Skeletal muscle satellite cell (primary cell): ENCODE results near the gene RASGRF2.

ENCODE experiments used
- H3K27me3 ChIP-seq: 2 replicates; pipeline ENCODE4 v1.7.0; 2013; ENCODE audit warnings: low read length; ENCODE audit not compliant: control insufficient read depth, insufficient read depth
- H3K36me3 ChIP-seq: 2 replicates; pipeline ENCODE4 v1.7.0; 2013; ENCODE audit warnings: mild to moderate bottlenecking, control low read depth, low read length; ENCODE audit not compliant: insufficient read depth
- H3K4me1 ChIP-seq: 2 replicates; pipeline ENCODE4 v1.7.0; 2013; ENCODE audit warnings: low read length; ENCODE audit not compliant: control insufficient read depth, insufficient read depth
- H3K4me2 ChIP-seq: 2 replicates; pipeline ENCODE4 v1.7.0; 2013; ENCODE audit warnings: mild to moderate bottlenecking, low read length
- H3K4me3 ChIP-seq: 2 replicates; pipeline ENCODE4 v1.7.0; 2013; ENCODE audit warnings: low read length
- H3K9ac ChIP-seq: 2 replicates; pipeline ENCODE4 v1.7.0; 2013; ENCODE audit warnings: mild to moderate bottlenecking, low read depth, low read length, moderate library complexity
- H3K9me3 ChIP-seq: replicated peaks from 2 replicates; pipeline ENCODE4 v1.7.0; 2013; ENCODE audit warnings: mild to moderate bottlenecking, control low read depth, low read length

Gene RASGRF2

DNA sequence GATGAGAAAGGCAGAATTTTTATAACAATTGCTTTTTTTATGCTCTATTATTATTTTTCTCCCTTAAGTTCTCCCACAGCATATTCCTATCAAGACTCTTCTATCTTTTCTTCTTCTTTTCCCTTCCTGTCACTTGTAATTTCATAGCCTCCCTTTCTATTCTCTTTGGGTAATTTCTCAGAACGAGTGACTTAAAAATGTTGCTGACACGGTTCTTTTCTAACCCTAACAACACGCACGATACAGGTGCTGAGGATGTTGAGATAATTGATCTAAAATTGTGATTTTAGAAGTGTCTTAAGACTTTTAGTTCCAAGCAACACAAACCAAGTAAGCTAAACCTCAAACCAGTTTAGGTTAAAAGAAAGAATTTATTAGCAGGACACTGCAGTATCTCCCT lies 105.9 kb downstream of the RASGRF2 start:
- no peaks in the 10 kb centered on the region for H3K27me3 ChIP-seq

DNA sequence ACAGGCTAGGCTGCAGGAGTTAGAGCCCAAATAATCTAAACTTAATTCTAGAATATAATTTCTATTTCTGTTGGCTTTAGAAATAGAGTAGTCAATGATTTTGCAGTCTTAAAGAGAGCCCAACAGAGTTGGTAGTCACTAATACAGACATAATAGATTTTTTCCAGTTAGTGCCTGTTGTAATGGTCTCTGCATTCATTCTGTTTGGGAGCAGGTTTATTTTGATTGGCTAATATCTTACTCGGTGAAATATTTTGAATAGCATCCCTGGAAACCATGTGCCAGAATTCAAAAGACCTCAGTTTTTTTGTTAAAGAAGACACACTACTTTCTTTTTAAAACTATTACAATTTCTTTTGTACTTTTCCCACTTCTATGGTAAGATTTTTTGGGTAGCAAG lies 107.2 kb downstream of the RASGRF2 start:
- no peaks in the 10 kb centered on the region for H3K4me1 ChIP-seq
- H3K9ac ChIP-seq, result no peak overlapping the region
- no peaks in the 10 kb centered on the region for H3K36me3 ChIP-seq
- no peaks in the 10 kb centered on the region for H3K27me3 ChIP-seq
- H3K9me3 ChIP-seq, result no peaks in the 10 kb centered on the region
- no peak overlapping the region for H3K4me2 ChIP-seq
- H3K4me3 ChIP-seq, result no peak overlapping the region

More for the DNA sequence above, 105.9 kb downstream of the RASGRF2 start:
- Histone ChIP-seq H3K36me3 (no peaks in the 10 kb centered on the region), H3K4me3 (no peak overlapping the region), H3K4me2 (no peak overlapping the region), H3K9me3 (no peaks in the 10 kb centered on the region), H3K9ac (no peak overlapping the region), H3K4me1 (no peaks in the 10 kb centered on the region)

DNA sequence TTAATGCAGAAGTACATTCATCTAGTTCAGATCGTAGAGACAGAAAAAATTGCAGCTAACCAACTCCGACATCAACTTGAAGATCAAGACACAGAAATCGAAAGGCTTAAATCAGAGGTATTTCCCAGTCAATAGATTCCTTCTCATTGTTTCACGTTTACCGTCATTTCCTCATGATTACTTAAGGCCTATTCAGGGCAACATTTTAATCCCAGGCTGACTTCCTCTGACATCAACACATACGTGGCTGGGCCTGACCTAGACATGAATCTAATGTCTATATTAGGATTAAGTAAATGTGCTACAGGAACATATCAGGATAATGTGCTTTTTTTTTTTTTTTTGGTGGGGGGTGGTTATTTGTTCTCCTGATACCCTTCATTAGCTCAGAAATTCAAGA lies 107.9 kb downstream of the RASGRF2 start:
- H3K4me3 ChIP-seq, result no peak overlapping the region
- H3K36me3 ChIP-seq, result no peaks in the 10 kb centered on the region
- no peak overlapping the region for H3K9ac ChIP-seq
- H3K27me3 ChIP-seq, result no peaks in the 10 kb centered on the region
- no peaks in the 10 kb centered on the region for H3K9me3 ChIP-seq
- H3K4me1 ChIP-seq, result no peaks in the 10 kb centered on the region
- no peak overlapping the region for H3K4me2 ChIP-seq

DNA sequence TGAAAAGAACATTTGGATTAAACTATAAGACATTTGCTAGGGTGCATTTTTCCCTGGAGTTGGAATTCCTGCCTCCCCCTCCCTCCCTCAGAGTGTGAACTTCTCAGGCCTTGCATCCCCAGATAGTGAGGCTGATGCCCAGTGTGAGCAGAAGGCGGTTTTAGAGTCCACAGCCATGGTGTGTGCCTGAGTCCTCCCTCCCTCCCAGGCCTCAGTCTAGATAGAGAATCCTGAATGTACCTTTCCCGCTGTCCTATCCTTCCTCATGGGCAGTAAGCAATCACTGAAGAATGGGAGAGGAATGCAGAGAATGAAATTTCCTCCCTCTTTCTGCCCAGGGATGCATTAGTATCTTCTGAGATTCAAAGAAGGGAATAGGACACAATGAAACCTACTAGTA lies 108.5 kb downstream of the RASGRF2 start:
- Histone ChIP-seq H3K4me1 (no peaks in the 10 kb centered on the region), H3K36me3 (no peaks in the 10 kb centered on the region), H3K4me3 (no peak overlapping the region), H3K27me3 (no peaks in the 10 kb centered on the region), H3K4me2 (no peak overlapping the region), H3K9me3 (no peaks in the 10 kb centered on the region), H3K9ac (no peak overlapping the region)

DNA sequence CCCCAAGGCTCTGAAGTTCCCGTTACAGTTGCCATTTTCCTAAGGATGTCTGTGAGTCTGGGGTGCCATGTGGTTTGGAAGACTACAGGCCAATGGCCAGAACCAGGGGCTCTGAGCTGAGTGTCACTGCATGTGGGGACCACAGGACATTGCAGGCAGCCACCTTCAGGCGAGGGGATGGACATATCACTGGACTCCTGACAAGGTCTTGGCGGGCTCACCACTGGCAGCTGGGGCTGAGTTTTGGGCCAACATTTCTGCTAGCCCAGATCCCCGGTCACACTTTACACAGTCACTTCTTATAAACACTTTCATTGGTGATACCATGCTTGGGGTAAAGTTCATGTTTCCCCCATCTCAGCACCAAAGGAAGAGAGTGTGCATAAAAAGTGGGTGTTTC lies 109.8 kb downstream of the RASGRF2 start:
- Histone ChIP-seq H3K27me3 (no peaks in the 10 kb centered on the region), H3K4me2 (no peak overlapping the region), H3K4me3 (no peak overlapping the region)

DNA sequence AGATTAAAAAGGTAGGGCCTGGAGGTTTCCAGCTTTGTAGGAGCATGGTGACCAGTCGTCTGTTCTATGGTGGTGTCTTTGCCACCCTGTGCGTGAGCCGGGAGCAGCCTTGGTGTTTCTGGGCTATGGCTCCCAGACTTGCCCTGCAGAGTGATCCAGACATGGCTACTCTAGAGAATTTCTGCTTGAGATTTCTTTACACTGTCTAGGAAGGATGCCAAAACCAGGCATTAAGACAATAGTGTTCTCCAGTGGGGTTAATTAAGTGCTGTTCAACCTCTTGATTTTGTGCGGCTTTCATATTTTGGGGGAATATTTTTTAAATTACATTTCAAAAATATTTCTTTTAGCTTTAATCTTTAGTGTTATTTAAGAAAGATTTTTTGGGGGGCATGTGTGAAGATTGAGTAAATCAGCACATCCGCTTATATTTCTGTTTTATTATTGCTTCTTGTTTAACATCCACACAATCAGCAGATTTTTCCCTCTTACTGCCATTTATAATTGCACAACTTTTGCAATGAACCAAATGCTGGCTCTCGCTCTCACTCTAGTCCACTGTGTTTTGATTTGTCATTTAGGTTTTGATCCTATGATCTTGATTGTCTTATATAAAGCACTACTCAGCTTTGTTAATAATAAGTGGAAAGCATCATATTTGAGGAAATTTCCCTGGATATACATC lies 110.5 kb downstream of the RASGRF2 start:
- H3K36me3 ChIP-seq, result no peaks in the 10 kb centered on the region
- peaks cover 6% of the 10 kb centered on the region for H3K27me3 ChIP-seq
- no peak overlapping the region for H3K4me2 ChIP-seq
- no peaks in the 10 kb centered on the region for H3K9me3 ChIP-seq
- H3K9ac ChIP-seq, result no peak overlapping the region
- no peak overlapping the region for H3K4me3 ChIP-seq
- no peaks in the 10 kb centered on the region for H3K4me1 ChIP-seq

More for the DNA sequence above, 109.8 kb downstream of the RASGRF2 start:
- Histone ChIP-seq H3K4me1 (no peaks in the 10 kb centered on the region), H3K36me3 (no peaks in the 10 kb centered on the region), H3K9me3 (no peaks in the 10 kb centered on the region), H3K9ac (no peak overlapping the region)

DNA sequence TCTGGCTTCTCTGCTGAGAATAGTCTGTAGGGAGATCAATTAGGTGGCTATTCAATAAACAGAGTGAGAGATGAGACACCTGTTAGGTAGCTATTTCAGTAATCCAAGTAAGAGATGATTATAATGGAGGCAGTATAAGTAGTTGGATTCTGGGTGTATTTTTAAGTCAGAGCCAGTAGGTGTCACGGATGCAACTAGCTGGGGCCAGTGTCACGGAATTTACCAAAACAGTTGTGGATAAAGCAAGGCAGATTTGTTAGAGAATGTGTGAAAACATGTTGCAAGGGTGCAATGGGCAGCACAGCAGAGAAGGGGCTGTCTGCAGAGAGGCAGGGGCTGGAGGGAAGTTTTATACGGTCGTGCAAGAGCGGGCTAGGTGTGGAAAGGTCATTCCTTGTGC lies 114.9 kb downstream of the RASGRF2 start:
- Histone ChIP-seq H3K36me3 (no peaks in the 10 kb centered on the region), H3K4me1 (no peaks in the 10 kb centered on the region), H3K27me3 (peaks cover 9% of the 10 kb centered on the region), H3K4me2 (no peak overlapping the region), H3K9me3 (no peaks in the 10 kb centered on the region), H3K4me3 (no peak overlapping the region), H3K9ac (no peak overlapping the region)

DNA sequence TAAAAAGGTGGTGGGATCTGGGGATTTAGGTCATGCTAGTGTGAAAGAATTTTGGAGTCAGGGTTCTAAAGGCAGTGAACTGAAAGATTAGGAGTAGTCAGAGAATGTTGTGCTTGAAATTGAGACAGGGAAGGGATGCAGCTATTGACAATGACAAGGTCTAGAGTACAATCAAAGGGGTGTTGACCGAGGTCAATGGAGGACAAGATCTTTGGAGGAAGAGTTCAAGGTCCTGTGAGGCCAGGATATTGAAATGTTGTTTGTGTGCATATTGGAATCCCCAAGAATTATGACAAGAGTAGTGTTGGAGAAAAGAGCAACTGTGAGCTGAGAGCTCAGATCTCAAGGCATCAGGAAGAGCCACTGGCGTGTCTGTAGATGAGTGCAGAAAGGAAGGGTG lies 116.9 kb downstream of the RASGRF2 start:
- H3K4me2 ChIP-seq, result no peak overlapping the region
- no peaks in the 10 kb centered on the region for H3K9me3 ChIP-seq
- H3K27me3 ChIP-seq, result peaks cover 13% of the 10 kb centered on the region
- no peak overlapping the region for H3K4me3 ChIP-seq
- no peaks in the 10 kb centered on the region for H3K36me3 ChIP-seq
- H3K4me1 ChIP-seq, result no peaks in the 10 kb centered on the region
- no peak overlapping the region for H3K9ac ChIP-seq

DNA sequence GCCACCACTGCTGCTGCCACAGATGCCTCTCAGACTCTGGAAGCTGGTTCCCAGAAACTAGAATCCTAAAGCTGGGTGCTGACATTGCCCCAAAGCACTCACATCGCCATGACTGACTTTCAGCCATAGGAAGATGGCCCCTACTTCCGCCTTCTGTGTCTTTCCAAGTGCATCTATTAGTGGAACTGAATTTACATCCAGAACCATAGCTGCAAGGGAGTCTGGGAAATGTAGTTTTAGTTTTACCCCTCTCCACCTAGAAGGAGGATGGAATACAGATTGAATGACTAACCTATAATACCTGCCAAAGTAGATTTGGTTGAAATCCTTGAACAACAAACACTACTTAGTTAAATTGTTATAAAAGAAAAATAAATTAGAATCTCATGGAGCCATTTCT lies 118.8 kb downstream of the RASGRF2 start:
- no peak overlapping the region for H3K4me3 ChIP-seq
- H3K4me2 ChIP-seq, result no peak overlapping the region
- no peaks in the 10 kb centered on the region for H3K4me1 ChIP-seq
- no peaks in the 10 kb centered on the region for H3K9me3 ChIP-seq
- H3K9ac ChIP-seq, result no peak overlapping the region
- peaks cover 20% of the 10 kb centered on the region for H3K27me3 ChIP-seq
- no peaks in the 10 kb centered on the region for H3K36me3 ChIP-seq

DNA sequence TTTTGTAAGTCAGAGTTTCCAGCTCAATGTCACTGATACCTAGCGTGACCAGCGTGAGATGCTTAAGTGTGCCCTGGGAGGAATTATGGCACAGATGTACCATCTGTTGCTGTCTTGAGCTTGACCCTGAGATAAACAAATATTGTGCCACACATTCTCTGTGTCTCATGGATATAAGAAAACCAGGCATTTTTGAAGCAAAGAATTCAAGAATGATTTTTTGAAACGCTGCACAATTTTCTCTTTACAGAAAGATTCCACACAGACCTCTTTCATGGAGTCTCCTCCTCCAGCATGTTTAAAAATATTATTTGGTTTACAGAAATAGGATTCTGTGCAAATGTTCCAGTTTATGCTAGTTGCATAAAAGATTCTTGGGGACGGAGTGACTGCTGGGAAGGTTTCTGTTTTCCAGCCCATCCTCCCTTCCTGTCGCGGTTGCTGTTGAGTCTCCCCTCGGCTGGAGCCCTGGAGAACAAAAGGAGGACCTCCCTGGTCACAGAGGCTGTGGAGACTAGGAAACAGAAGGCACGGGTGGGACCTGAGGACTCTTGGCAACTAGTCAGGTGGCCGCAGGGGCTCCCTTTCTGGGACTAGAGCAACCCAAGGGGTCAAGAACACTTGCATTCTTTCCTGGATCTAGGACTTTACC lies 120.8 kb downstream of the RASGRF2 start:
- Histone ChIP-seq H3K4me2 (no peak overlapping the region), H3K4me1 (no peaks in the 10 kb centered on the region), H3K9me3 (no peaks in the 10 kb centered on the region), H3K36me3 (no peaks in the 10 kb centered on the region), H3K4me3 (no peak overlapping the region), H3K9ac (no peak overlapping the region), H3K27me3 (peaks cover 16% of the 10 kb centered on the region)

DNA sequence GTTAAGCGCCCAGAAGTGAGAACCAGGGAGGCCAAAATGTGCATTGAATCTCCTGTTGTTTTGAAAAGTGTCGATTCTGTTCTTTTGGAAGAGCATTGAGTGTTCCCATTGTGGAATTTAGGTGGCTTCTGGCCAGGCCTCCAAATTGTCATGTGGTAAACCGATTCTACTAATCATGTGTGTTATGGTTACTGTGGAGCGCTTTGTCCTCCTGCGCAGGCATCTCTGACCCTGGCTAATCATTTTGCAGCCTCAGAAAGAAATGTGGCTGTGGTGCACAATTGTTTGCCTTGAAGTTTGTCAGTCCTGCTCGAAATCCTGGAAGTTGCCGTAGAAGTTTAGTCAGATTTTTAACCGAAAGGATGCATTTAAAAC lies 121.3 kb downstream of the RASGRF2 start:
- H3K9me3 ChIP-seq, result no peaks in the 10 kb centered on the region
- no peak overlapping the region for H3K9ac ChIP-seq
- peaks cover 16% of the 10 kb centered on the region for H3K27me3 ChIP-seq
- no peak overlapping the region for H3K4me2 ChIP-seq
- no peaks in the 10 kb centered on the region for H3K4me1 ChIP-seq
- no peak overlapping the region for H3K4me3 ChIP-seq
- H3K36me3 ChIP-seq, result no peaks in the 10 kb centered on the region

DNA sequence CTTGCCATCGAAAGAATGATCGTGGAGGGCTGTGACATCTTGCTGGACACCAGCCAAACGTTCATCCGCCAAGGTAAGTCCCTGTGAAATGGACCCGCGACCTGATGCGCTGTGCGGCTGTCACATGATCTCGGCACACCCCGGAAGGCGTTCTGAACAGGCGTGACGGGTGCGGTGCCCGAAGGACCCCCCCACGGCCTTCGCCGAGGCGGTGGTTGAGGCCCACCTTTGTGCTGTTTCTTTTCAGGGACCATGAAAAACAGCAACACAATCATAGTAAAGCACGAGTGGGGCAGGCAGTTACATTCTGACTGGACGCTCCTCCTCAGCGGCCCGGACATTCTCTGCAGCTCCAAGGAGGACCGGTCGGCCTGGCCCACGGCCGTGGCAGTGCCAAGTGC lies 126.7 kb downstream of the RASGRF2 start:
- Histone ChIP-seq H3K4me2 (no peak overlapping the region), H3K36me3 (no peaks in the 10 kb centered on the region), H3K4me1 (no peaks in the 10 kb centered on the region), H3K9me3 (no peaks in the 10 kb centered on the region), H3K4me3 (no peak overlapping the region), H3K9ac (no peak overlapping the region), H3K27me3 (peaks cover 11% of the 10 kb centered on the region)
